T-helper 1 cell treated with Interleukin-12 subunit alpha and Interleukin-12 subunit beta and Interleukin-4 antibody, amounts not matched to agents 30 μg/mL and 1 μg/mL, for 36 hours (primary cell): ENCODE measurements around the gene SEZ6.
"Not testable (repeated sequence)": the region's sequence is repeated elsewhere in the genome, so short reads cannot be mapped to it uniquely, and the experiment has no call there.

ENCODE experiments used
- H3K27ac Mint-ChIP-seq: one replicate; pipeline ENCODE4 v1.8.0; 2021; ENCODE audit warnings: mild to moderate bottlenecking, mixed read lengths
- H3K27me3 Mint-ChIP-seq: one replicate; pipeline ENCODE4 v1.8.0; 2021; ENCODE audit warnings: low read depth, mixed read lengths
- H3K36me3 Mint-ChIP-seq: one replicate; pipeline ENCODE4 v1.8.0; 2021; ENCODE audit warnings: low read depth, mixed read lengths
- H3K4me1 Mint-ChIP-seq: one replicate; pipeline ENCODE4 v1.8.0; 2021; ENCODE audit warnings: low read depth, mixed read lengths
- H3K4me3 Mint-ChIP-seq: one replicate; pipeline ENCODE4 v1.8.0; 2021; ENCODE audit warnings: mild to moderate bottlenecking, moderate library complexity, mixed read lengths
- H3K9me3 Mint-ChIP-seq: one replicate; pipeline ENCODE4 v1.8.0; 2021; ENCODE audit warnings: mixed read lengths

Gene SEZ6

DNA sequence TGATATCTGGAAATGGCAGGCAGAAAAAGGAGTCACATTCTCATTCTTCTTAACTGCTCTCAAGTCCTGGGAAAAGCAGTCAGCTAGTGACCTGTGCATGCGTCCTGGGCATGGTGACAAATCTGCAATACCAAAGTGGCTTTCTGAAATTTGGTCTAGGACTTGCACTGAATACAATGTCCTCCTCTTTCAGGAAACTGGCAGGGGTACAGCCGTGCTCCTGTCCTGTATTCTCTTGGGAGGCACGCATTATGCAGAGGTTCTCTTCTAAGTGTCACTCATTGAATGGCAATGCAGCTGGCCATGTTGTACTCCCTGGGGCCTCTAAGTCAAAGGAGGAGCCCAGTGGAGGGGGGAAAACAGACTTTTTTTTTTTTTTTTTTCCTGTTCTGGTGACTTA lies 65.2 kb downstream of the SEZ6 start:
- Mint-ChIP-seq H3K36me3 (peaks cover 25% of the 10 kb centered on the region), H3K4me3 (peak overlapping the region; percentile 10), H3K9me3 (no peaks in the 10 kb centered on the region), H3K27ac (no peak overlapping the region), H3K27me3 (no peaks in the 10 kb centered on the region), H3K4me1 (peaks cover 59% of the 10 kb centered on the region)

DNA sequence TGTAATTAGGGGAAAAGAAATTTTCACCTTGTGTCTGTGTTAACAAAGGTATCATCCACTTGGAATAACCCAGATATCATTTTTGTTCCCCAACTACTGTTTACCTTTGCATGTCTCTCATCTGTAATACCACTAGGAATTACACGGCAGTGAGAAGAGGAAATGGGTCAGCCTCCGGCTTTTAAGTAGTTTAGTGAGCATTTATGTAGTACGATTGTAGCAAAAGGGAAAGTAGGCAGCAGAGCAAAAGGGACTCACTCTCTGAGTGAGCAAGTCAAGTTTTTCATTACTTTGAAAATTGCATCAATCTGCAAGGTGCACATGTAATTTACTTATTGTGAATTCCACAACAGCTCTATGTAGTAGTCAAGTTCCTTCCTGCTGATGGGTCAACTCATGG lies 65.7 kb downstream of the SEZ6 start:
- H3K27me3 Mint-ChIP-seq: no peaks in the 10 kb centered on the region
- peaks cover 55% of the 10 kb centered on the region for H3K4me1 Mint-ChIP-seq
- peak overlapping the region; percentile 10 for H3K4me3 Mint-ChIP-seq
- H3K36me3 Mint-ChIP-seq: peaks cover 21% of the 10 kb centered on the region
- H3K27ac Mint-ChIP-seq: no peak overlapping the region
- H3K9me3 Mint-ChIP-seq: no peaks in the 10 kb centered on the region

GRCh38 chr17:28938552-28938951 lies 67.3 kb downstream of the SEZ6 start:
- peaks cover 48% of the 10 kb centered on the region for H3K4me1 Mint-ChIP-seq
- H3K27me3 Mint-ChIP-seq: no peaks in the 10 kb centered on the region
- no peak overlapping the region for H3K4me3 Mint-ChIP-seq
- peaks cover 19% of the 10 kb centered on the region for H3K36me3 Mint-ChIP-seq
- no peak overlapping the region for H3K27ac Mint-ChIP-seq
- H3K9me3 Mint-ChIP-seq: no peaks in the 10 kb centered on the region

- peaks cover 50% of the 10 kb centered on the region for H3K4me1 Mint-ChIP-seq
- H3K27me3 Mint-ChIP-seq: no peaks in the 10 kb centered on the region
- peaks cover 19% of the 10 kb centered on the region for H3K36me3 Mint-ChIP-seq
- no peak overlapping the region for H3K4me3 Mint-ChIP-seq
- no peaks in the 10 kb centered on the region for H3K9me3 Mint-ChIP-seq
- no peak overlapping the region for H3K27ac Mint-ChIP-seq
Observed at GRCh38 chr17:28937044-28937729, 68.6 kb downstream of the SEZ6 start.

GRCh38 chr17:28935744-28936460 lies 69.9 kb downstream of the SEZ6 start:
- Mint-ChIP-seq H3K4me3 (no peak overlapping the region), H3K27ac (peak overlapping the region; percentile 47), H3K4me1 (peaks cover 44% of the 10 kb centered on the region)

GRCh38 chr17:28934508-28934907 lies 71.3 kb downstream of the SEZ6 start:
- not testable (repeated sequence) for H3K27ac Mint-ChIP-seq
- H3K36me3 Mint-ChIP-seq: peaks cover 25% of the 10 kb centered on the region
- peaks cover 39% of the 10 kb centered on the region for H3K4me1 Mint-ChIP-seq

More at GRCh38 chr17:28935744-28936460, 69.9 kb downstream of the SEZ6 start:
- Mint-ChIP-seq H3K27me3 (no peaks in the 10 kb centered on the region), H3K9me3 (no peaks in the 10 kb centered on the region), H3K36me3 (peaks cover 19% of the 10 kb centered on the region)

DNA sequence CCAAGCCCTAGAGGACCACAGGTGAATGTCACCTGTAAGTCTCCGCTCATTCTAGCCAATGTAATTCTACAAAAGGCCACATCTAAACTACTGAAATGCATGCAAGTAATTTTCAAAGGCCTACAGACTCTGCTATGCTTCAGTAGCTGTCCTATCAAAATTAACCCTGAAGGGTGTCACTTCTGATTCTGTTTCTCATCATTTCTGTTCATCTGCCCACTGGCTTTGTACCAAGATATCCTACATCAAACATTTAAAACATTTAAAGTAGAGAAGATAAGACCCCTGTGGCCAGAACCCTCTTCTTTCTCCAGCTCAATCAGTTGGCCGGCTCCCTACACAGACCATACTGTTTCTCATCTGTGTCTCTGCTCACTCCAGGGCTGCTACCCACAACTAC lies 76.0 kb downstream of the SEZ6 start:
- Mint-ChIP-seq H3K36me3 (peaks cover 41% of the 10 kb centered on the region), H3K9me3 (peaks cover 12% of the 10 kb centered on the region), H3K4me1 (peaks cover 47% of the 10 kb centered on the region), H3K4me3 (no peak overlapping the region), H3K27ac (peak overlapping the region; percentile 23), H3K27me3 (no peaks in the 10 kb centered on the region)

More at GRCh38 chr17:28934508-28934907, 71.3 kb downstream of the SEZ6 start:
- H3K27me3 Mint-ChIP-seq, H3K9me3 Mint-ChIP-seq, H3K4me3 Mint-ChIP-seq: not testable (repeated sequence)

GRCh38 chr17:28928061-28928460 lies 77.8 kb downstream of the SEZ6 start:
- peaks cover 12% of the 10 kb centered on the region for H3K9me3 Mint-ChIP-seq
- peak overlapping the region; percentile 31 for H3K4me3 Mint-ChIP-seq
- H3K27me3 Mint-ChIP-seq: no peaks in the 10 kb centered on the region
- peak overlapping the region; percentile 89 for H3K27ac Mint-ChIP-seq
- H3K4me1 Mint-ChIP-seq: peaks cover 48% of the 10 kb centered on the region
- H3K36me3 Mint-ChIP-seq: peaks cover 52% of the 10 kb centered on the region

- H3K27me3 Mint-ChIP-seq: no peaks in the 10 kb centered on the region
- H3K27ac Mint-ChIP-seq: peak overlapping the region; percentile 88
- H3K9me3 Mint-ChIP-seq: peaks cover 12% of the 10 kb centered on the region
- peaks cover 49% of the 10 kb centered on the region for H3K4me1 Mint-ChIP-seq
- peaks cover 56% of the 10 kb centered on the region for H3K36me3 Mint-ChIP-seq
- no peak overlapping the region for H3K4me3 Mint-ChIP-seq
Observed at GRCh38 chr17:28926786-28927185, 79.0 kb downstream of the SEZ6 start.

GRCh38 chr17:28926366-28926765 lies 79.5 kb downstream of the SEZ6 start:
- Mint-ChIP-seq H3K36me3 (peaks cover 61% of the 10 kb centered on the region), H3K27ac (peak overlapping the region; percentile 88), H3K27me3 (no peaks in the 10 kb centered on the region), H3K4me1 (peaks cover 51% of the 10 kb centered on the region), H3K9me3 (peaks cover 12% of the 10 kb centered on the region), H3K4me3 (peak overlapping the region; percentile 23)

DNA sequence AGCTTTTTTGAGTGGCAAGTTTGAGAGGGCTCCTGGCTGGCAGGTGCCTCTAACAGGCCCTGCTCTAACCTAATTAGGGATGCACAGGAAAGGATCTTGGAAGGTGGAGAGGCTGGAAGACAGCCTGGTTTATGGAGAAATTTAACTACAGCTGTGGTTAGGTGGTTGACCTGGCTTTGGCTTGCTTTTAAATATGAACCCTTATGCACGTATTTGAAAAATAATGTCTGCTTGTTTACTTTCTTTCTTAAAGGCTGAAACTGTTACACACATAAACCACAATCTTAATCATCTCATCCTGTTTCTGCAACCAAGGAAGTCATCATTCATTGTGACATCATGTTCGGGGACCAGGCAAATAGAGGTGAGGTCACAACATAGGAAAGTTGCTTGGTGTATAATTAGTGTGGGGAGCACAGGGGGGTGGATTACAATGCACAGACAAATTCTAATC lies 79.9 kb downstream of the SEZ6 start:
- Mint-ChIP-seq H3K36me3 (peaks cover 62% of the 10 kb centered on the region), H3K9me3 (peaks cover 12% of the 10 kb centered on the region), H3K27me3 (no peaks in the 10 kb centered on the region), H3K4me3 (peak overlapping the region; percentile 23), H3K27ac (peak overlapping the region; percentile 88), H3K4me1 (peaks cover 51% of the 10 kb centered on the region)

DNA sequence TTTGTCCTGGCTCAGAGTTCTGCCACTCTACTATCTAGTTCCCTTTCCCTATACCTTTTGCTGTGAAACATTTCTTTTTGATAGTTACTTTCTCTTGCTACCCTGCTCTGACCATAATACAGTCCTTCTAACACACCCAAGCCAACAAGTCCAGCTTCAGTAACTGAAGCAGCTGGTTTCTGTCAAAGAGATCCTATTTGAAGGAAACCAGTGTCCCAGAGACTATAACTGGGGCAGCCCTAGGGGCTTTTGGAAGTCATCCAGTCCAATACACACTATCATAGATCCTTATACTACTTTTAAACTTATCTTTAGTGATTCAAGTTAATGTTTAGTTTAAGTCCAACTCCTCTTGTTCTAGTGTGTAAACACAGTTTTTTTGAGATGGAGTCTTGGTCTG lies 85.6 kb downstream of the SEZ6 start:
- H3K4me1 Mint-ChIP-seq: peaks cover 22% of the 10 kb centered on the region
- H3K36me3 Mint-ChIP-seq: peaks cover 66% of the 10 kb centered on the region
- no peak overlapping the region for H3K4me3 Mint-ChIP-seq
- peak overlapping the region; percentile 10 for H3K27ac Mint-ChIP-seq
- no peaks in the 10 kb centered on the region for H3K9me3 Mint-ChIP-seq
- no peaks in the 10 kb centered on the region for H3K27me3 Mint-ChIP-seq

- Mint-ChIP-seq H3K36me3 (peaks cover 65% of the 10 kb centered on the region), H3K27ac (no peak overlapping the region), H3K4me3 (no peak overlapping the region)
Observed at GRCh38 chr17:28918295-28918694, 87.5 kb downstream of the SEZ6 start.

GRCh38 chr17:28917465-28917864 lies 88.4 kb downstream of the SEZ6 start:
- no peaks in the 10 kb centered on the region for H3K9me3 Mint-ChIP-seq
- H3K27me3 Mint-ChIP-seq: no peaks in the 10 kb centered on the region
- H3K27ac Mint-ChIP-seq: no peak overlapping the region
- H3K4me3 Mint-ChIP-seq: no peak overlapping the region
- H3K4me1 Mint-ChIP-seq: peaks cover 12% of the 10 kb centered on the region
- peaks cover 66% of the 10 kb centered on the region for H3K36me3 Mint-ChIP-seq

More at GRCh38 chr17:28918295-28918694, 87.5 kb downstream of the SEZ6 start:
- Mint-ChIP-seq H3K9me3 (no peaks in the 10 kb centered on the region), H3K27me3 (no peaks in the 10 kb centered on the region), H3K4me1 (peaks cover 13% of the 10 kb centered on the region)

DNA sequence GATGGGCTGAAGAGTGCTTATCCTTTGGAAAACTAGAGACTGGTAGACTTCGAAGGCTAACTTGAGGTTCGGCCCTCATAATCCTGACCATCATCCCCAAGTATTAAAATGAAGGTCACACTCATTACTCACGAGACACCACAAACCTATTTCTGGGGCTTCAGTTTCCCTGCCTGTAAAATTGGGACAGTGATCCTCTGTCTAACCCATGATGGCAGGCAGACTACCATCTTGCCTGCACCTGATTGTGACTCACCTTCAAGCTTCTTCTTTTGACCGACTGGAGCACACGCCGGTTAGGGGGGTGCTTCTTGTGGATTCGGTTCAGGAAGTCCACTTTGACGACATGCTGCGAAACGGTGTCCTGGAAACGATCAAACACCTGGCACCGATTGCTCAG lies 88.8 kb downstream of the SEZ6 start:
- peaks cover 70% of the 10 kb centered on the region for H3K36me3 Mint-ChIP-seq
- H3K4me3 Mint-ChIP-seq: no peak overlapping the region
- no peaks in the 10 kb centered on the region for H3K9me3 Mint-ChIP-seq
- no peaks in the 10 kb centered on the region for H3K27me3 Mint-ChIP-seq
- peaks cover 12% of the 10 kb centered on the region for H3K4me1 Mint-ChIP-seq
- H3K27ac Mint-ChIP-seq: no peak overlapping the region
